Measurements from ENCODE around the gene TRIM65.
"Not testable (repeated sequence)": the region's sequence is repeated elsewhere in the genome, so short reads cannot be mapped to it uniquely, and the experiment has no call there.

The TRIM65 gene

DNA sequence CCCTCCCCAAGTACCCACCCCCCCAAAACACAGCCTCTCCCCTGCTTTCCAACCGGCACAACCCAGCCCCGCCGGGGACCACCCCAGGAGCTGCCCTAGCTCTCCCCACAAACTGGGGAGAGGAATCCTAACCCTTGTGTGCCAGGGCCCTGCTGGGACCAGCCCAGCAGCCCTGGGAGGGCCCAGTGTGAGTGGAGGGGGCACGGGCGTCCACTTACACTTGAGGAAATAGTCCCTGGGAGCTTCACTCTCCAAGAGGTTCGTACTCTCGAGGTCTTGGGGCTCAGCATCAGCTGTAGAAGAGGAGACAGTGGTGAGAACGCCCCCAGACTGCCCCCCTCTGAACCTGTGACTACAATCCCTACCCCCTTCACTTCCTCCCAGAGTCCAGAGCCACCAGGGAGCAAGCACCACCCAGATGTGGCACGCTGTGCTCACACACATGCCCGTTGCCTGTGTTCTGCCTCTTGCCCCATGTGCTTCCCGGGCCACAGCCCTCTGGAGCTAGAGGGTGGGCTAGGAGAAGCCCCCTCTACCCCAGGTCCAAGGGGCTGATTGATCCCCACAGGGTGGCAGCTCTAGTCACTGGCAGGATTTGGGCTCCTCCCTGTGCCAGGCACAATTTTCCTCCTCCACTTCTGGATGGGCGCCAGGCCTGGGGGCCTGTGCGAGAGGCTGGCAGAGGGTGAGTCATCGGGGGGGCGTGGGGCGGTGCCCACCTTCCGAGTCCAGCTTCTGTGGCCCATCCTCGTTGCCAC lies 21.4 kb downstream of the TRIM65 start:
- no peak for DNase-seq

DNA sequence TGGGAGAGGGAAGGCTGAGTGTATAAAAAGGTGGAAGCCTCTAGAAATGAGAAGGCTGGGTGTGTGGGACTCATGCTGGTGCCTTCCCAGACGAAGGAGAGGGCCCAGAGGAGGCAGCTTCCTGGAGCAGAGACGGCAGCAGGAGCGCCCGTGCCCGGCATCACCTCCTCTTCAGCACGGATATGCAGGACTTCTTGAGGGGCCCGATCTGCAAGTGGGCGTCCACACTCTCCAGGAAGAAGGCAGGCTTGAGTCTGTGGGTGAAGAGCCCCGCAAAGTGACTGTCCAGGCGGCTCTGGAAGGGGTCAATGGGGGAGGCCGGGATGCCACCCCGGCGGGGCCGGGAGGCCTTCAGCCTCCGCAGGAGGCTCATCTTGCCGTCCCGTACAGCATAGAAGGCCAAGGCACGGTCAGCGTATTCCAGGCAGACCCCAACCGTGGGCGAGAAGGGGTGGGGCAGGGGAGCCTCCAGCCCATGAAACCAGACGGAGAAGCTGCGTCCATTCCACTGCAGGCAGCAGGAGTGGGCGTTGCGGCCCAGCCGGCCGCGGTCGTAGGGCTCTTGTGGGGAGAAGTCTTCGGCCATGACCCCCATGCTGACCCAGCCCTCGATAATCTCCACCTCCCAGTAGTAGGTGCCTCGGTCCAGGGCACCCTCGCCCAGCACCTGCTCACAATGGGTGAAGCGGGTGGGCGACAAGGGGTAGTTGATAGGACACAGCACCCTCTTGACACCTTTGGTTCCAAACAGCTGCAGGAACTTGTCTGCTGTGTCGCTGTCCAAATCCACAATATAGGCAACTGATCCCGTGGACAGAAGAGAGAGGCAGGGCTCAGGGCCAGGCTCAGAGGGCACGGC lies 22.2 kb downstream of the TRIM65 start:
- DNase-seq, result no peak

GRCh38 chr17:75873587-75874322 lies 23.0 kb downstream of the TRIM65 start:
- no peak for DNase-seq

DNA sequence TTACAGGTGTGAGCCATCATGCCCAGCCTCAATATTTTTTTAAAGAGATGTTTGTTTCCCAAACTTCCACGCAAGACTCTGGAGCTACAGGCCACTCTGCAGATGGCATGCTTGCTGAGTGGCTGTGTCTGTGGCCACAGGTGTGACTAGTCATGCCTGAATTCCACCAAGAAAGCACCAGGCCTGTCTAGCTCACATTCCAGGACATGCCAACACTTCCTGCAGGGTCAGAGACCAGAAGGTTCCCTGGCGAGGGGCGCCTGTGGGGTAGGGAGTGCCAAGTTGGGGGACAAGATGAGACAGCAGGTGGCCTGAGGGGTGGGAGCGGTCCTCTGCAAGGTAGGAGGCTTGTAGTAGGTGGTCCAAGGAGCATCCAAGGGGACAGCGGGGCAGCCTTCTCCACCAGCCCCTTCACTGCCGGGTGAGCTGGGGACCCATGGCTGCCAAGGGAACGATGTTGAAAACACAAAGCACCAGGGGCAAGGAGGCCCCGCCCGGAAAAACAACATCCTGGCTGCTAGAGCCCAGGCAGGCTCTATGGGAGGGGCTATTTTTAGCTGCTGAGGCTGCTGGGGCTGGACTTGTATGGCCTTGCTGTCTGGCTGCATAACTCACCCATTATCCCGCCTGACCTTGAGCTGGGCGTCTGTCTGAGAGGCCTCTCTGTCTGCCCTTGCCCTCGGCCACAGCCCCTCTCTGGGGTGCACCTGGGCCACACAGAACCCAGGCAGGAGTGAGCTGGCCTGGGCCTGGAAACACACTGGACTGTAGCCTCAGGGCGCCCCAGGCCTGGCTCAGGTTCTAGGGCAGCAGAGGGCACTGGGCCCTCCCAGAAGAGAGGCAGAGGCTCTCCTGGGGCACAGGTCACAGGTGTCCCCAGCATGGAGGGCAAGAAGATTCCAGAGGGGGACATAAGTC lies 24.1 kb downstream of the TRIM65 start:
- peak; percentile 33 for DNase-seq

DNA sequence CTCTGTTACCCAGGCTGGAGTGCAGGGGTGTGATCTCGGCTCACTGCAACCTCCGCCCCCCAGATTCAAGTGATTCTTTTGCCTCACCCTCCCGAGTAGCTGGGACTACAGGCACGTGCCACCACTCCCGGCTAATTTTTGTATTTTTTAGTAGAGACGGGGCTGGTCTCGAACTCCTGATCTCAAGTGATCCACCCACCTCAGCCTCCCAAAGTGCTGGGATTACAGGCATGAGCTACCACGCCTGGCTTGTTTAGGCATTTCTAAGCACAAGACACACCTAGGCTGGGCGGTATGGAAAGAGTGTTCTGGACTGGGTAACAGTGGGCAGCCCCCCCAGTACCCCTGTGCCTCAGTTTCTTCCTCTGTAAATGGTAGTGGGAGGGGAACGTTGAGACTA lies 26.5 kb downstream of the TRIM65 start:
- not testable (repeated sequence) for DNase-seq

DNA sequence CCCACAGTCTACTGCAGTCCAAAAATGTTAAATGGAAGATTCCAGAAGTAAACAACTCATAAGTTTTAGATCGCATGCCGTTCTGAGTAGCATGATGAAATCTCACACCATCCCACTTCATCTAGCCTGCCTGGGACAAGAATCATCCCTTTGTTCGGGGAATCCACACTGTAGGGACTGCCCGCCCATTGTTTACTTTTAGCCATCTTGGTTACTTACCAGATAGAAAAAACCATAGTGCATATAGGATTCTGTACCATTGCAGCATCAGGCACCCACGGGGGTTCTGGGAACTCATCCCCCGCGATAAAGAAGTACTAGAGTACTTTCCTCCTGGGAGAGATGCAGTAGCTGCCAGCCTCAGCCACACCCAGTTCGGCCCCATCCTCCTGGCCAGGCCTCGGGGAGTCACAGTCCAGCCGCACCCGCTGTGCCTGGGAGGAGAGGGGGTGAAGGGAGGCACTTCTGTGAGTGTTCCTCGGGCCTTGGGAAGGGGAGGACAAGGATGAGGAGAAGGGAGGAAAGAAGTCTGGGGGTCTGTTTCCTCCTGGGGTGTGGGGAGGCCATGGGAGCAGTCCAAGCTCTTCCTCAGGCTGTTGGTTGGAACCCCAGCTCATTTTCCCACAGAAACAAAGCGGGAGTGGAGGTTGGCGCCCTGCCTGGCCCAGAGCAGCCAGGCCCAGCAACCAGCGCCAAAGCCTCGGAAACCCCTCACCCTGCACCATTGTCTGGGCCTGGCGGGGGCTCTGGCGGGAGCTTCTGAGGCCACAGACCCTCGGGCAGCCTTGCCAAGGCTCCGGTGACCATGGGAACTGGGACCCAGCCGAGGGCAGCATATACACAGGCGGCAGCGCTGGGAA lies 27.2 kb downstream of the TRIM65 start:
- DNase-seq, result peak; percentile 36

GRCh38 chr17:75868730-75869281 lies 27.9 kb downstream of the TRIM65 start:
- not testable (repeated sequence) for DNase-seq

- DNase-seq, result not testable (repeated sequence)
These were observed 31.2 kb downstream of the TRIM65 start for GRCh38 chr17:75865404-75866188.

GRCh38 chr17:75864887-75865286 lies 31.9 kb downstream of the TRIM65 start:
- not testable (repeated sequence) for DNase-seq

GRCh38 chr17:75864448-75864871 lies 32.3 kb downstream of the TRIM65 start:
- DNase-seq, result peak; percentile 46

DNA sequence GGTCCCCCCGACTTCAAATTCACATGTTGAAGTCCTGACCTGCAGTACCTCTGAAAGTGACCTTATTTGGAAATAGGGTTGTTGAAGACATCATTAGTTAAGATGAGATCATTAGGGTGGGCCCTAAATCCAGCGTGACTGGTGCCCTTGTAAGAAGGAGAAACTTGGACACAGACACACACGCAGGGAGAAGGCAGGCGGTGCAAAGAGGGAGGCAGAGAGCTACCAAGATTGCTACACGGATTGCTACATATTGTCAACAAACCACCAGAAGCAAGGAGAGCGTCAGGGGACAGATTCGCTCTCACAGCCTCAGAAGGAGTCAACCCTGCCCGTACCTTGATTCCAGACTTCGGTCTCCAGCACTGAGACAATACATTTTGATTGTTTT lies 34.8 kb downstream of the TRIM65 start:
- DNase-seq, result no peak

GRCh38 chr17:75859358-75859757 lies 37.4 kb downstream of the TRIM65 start:
- not testable (repeated sequence) for DNase-seq

DNA sequence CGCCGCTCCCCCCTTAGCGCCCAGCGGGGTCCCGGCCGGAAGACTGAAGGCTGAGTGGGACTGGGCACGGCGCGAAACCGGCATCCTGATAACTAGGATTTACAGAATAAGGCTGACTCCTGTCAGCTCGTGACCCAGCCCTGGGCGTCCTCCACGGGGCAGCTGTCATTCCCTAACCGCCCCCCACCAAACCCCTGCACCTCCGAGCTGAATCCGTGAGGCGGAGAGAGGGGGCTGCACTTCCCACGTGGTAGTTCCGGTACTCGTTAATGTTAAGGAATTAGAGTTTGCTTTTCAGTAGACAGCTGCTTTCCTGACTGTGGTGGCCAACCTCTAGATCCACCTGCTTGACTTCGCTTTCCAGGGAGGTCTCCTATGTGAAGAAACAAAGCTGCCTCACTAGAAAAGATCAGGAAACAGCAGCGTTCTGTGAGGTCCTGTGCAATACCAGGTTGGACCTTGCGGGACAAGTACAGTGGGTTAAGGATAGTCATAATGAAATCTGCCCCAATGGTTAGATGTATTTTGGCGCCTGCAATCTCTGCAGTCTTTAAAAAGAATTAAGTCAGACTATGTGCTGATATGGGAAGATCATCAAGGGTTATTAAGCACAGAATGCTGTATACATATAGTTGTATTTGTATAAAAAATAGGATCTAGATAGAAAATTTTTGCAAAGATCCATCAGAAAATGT lies 40.5 kb downstream of the TRIM65 start:
- DNase-seq, result no peak

DNA sequence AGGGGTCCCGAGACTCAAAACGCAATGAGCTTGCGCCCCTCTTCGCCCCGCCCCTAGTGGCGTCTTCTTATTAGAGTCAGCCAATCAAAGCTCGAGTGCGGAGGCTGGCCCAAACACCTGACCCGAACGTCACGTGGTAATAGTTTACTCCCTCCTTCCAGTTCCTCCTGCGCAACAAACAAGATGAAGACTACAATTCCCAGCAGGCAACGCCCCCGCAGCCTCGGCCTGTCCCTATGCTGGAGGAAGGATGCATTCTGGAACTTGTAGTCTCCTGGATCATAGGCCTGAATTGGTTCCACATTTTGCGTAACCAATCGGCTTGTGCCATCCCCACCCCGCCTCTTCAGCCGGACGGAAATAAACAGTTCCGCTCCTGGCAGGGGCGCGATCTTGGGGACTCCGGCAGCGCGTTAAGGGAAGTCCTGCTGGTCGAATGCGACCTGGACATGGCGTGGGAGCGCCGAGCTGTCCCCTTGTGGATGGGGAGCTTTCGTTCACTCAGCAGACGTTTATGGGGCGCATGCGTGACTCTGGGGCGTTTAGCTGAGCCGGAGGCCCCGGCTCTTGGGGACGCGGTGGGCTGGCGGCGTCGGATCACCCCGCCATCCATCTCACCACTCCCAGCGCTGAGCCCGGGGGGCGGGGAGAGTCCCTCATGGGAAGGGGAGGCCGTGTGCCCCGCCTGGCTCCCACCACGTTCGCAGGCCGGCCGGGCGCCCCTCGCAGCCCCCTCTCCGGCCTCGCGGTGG lies 41.3 kb downstream of the TRIM65 start, which contains the start of gene WBP2:
Gene WBP2, minus strand, starts transcription at position 26 of the 752 bp plus-strand sequence. CDS start 38 bp downstream, outside the sequence.
- peak; percentile 100 for DNase-seq

DNA sequence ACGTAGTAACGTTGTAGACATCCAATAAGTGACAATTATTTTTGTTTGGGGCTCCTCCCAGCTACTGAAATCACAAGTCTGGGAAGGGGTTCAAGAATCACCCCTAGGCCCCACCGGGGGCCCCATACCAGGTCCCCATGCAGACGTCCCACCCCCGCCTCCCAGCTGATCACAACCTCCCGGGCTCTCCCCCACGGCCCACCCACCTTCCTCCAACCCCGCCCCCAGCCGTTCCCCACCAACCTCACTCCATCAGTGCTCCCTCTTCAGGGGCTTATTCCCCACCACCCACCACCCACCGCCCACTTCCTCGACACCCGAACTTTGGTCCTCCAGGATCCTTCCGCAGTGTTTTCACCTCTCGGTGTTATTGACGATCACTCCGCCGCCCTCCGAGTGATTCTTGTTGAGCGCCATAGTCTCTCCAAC lies 41.9 kb downstream of the TRIM65 start:
- no peak for DNase-seq

- no peak for DNase-seq
These were observed 42.5 kb downstream of the TRIM65 start for GRCh38 chr17:75854101-75854748.

DNA sequence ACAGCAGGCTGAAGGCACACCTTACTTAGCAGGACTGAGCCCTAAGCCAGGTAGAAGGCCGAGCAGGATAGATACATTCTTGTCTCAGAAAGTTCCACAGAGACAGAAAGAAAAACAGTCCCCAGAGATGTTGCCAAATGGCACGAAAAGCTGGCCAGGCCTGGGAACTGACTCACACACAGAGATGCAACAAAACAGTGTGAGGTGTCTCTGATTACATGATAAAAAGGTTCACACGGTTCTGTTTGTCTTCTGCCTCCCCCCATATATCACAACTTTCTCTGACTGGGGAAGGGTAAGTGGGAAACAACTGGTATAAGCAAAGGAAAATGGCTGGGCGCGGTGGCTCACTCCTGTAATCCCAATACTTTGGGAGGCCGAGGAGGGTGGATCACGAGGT lies 43.3 kb downstream of the TRIM65 start:
- DNase-seq, result no peak

- not testable (repeated sequence) for DNase-seq
These were observed 45.1 kb downstream of the TRIM65 start for GRCh38 chr17:75851693-75851991.
